ENCODE measurements around the gene DPYSL4. TPM values are rescaled to one million over a fixed set of nuclear protein-coding genes. Genes with fewer than 3 reads are reported as not detected.

DPYSL4 gene
- total and polyA plus RNA-seq, 3 donors from 2014 or later = 11.7 to 21.0 (median 13.9) TPM

- WGBS, 2 donors = 91 to 97% methylated on average over 6 of the region's 6 CpGs
- Histone ChIP-seq H3K9me3 (no peaks in the 10 kb centered on the region), H3K27me3 (no peaks in the 10 kb centered on the region), H3K4me1 (no peaks in the 10 kb centered on the region), H3K27ac (no peak overlapping the region), H3K4me3 (no peak overlapping the region), H3K36me3 (ENCODE audit: low read depth, missing control alignments) (no peaks in the 10 kb centered on the region)
- no peak for DNase-seq
- no peak for TF ChIP-seq CTCF (IDR thresholded peaks at IDR 0.05)
- TF ChIP-seq POLR2A (IDR thresholded peaks at IDR 0.05) = no peak
- intact Hi-C loops (cut with DNase I; ENCODE audit: low total_unique reads) = no loop called here
These were observed 65.2 kb downstream of the DPYSL4 start for GRCh38 chr10:132251928-132252327.

GRCh38 chr10:132252412-132252811 is 65.7 kb downstream of the DPYSL4 start:
- WGBS, 2 donors = 93 to 94% methylated on average over 12 to 17 of the region's 17 CpGs
- no peak for DNase-seq

GRCh38 chr10:132253092-132253687 is 66.4 kb downstream of the DPYSL4 start:
- Histone ChIP-seq H3K36me3 (ENCODE audit: low read depth, missing control alignments) (no peaks in the 10 kb centered on the region), H3K27ac (no peak overlapping the region), H3K4me3 (no peak overlapping the region), H3K9me3 (no peaks in the 10 kb centered on the region), H3K27me3 (no peaks in the 10 kb centered on the region), H3K4me1 (no peaks in the 10 kb centered on the region)
- DNase-seq = no peak
- 64 to 68% methylated on average over 19 of the region's 19 CpGs for WGBS, 2 donors
- TF ChIP-seq CTCF (IDR thresholded peaks at IDR 0.05) (no peak), POLR2A (IDR thresholded peaks at IDR 0.05) (no peak)
- intact Hi-C loops (cut with DNase I; ENCODE audit: low total_unique reads) = no loop called here

More at GRCh38 chr10:132252412-132252811, 65.7 kb downstream of the DPYSL4 start:
- TF ChIP-seq CTCF (IDR thresholded peaks at IDR 0.05) = no peak
- no peak for TF ChIP-seq POLR2A (IDR thresholded peaks at IDR 0.05)
- no peak overlapping the region for H3K27ac ChIP-seq
- H3K4me3 ChIP-seq = no peak overlapping the region
- H3K4me1 ChIP-seq = no peaks in the 10 kb centered on the region
- no peaks in the 10 kb centered on the region for H3K27me3 ChIP-seq
- intact Hi-C loops (cut with DNase I; ENCODE audit: low total_unique reads) = no loop called here
- no peaks in the 10 kb centered on the region for H3K9me3 ChIP-seq
- H3K36me3 ChIP-seq (ENCODE audit: low read depth, missing control alignments) = no peaks in the 10 kb centered on the region

GRCh38 chr10:132254841-132255240 is 68.1 kb downstream of the DPYSL4 start:
- 90 to 100% methylated on average over 2 to 14 of the region's 14 CpGs for WGBS, 2 donors
- Histone ChIP-seq H3K4me3 (no peak overlapping the region), H3K36me3 (ENCODE audit: low read depth, missing control alignments) (no peaks in the 10 kb centered on the region), H3K9me3 (no peaks in the 10 kb centered on the region), H3K4me1 (no peaks in the 10 kb centered on the region), H3K27me3 (no peaks in the 10 kb centered on the region), H3K27ac (no peak overlapping the region)
- intact Hi-C loops (cut with DNase I; ENCODE audit: low total_unique reads) = no loop called here
- TF ChIP-seq CTCF (IDR thresholded peaks at IDR 0.05) (no peak), POLR2A (IDR thresholded peaks at IDR 0.05) (no peak)
- no peak for DNase-seq

Other genes with a start within 250 kb of the DPYSL4 start
- 10 to 100 TPM; 61.5 to 93.4 TPM for gene BNIP3, start 205.0 kb upstream of the DPYSL4 start, total RNA-seq
- 36.7 TPM for gene BNIP3, start 205.0 kb upstream of the DPYSL4 start, polyA plus RNA-seq (ENCODE audit: insufficient read depth, low read depth, low replicate concordance)
- gene JAKMIP3, start 121.0 kb upstream of the DPYSL4 start, total RNA-seq = 1 to 10 TPM; 3.3 to 4.6 TPM
- gene JAKMIP3, start 121.0 kb upstream of the DPYSL4 start, polyA plus RNA-seq (ENCODE audit: insufficient read depth, low read depth, low replicate concordance) = 1.3 TPM
- gene STK32C, start 121.0 kb downstream of the DPYSL4 start, total RNA-seq = 10 to 100 TPM; 33.9 to 34.2 TPM
- 49.0 TPM for gene STK32C, start 121.0 kb downstream of the DPYSL4 start, polyA plus RNA-seq (ENCODE audit: insufficient read depth, low read depth, low replicate concordance)
- gene LRRC27, start 145.2 kb downstream of the DPYSL4 start, total RNA-seq = 100 to 1,000 TPM in 1 of 2 donors, 10 to 100 TPM in 1; 49.4 to 110 TPM
- gene LRRC27, start 145.2 kb downstream of the DPYSL4 start, polyA plus RNA-seq (ENCODE audit: insufficient read depth, low read depth, low replicate concordance) = 164 TPM
- 10 to 100 TPM; 32.6 to 45.1 TPM for gene PWWP2B, start 210.3 kb downstream of the DPYSL4 start, total RNA-seq
- gene PWWP2B, start 210.3 kb downstream of the DPYSL4 start, polyA plus RNA-seq (ENCODE audit: insufficient read depth, low read depth, low replicate concordance) = 16.0 TPM

Measured in testis (tissue), 3 donors.